ENCODE measurements around the gene TWF2. TPM values are rescaled to one million over a fixed set of nuclear protein-coding genes. Genes with fewer than 3 reads are reported as not detected.
A peak's percentile ranks its signal among the peaks of the same experiment; 100 is the strongest.

The TWF2 gene
- polyA plus RNA-seq, 3 donors = 141 to 199 (median 176) TPM

DNA sequence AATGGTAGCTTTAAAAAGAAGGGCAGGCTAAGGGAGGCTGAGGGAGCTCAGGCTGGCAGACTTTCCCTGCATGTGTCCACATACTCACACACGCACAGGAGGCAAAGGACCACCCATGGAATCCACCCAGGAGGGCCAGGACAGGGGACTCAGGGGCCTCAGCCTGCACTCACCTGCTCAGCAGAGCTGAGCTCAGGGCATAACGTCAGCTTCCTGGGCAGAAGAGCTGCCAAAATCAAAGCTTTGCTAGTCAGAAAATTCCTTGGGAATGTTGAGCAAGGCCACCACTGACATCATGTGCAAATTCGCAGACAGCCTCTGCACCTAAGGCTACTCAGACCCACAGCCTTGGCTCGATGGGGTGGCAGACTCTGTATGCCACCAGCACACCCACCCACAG is 57.4 kb downstream of the TWF2 start:
- no peak overlapping the region for H3K27ac Mint-ChIP-seq
- intact Hi-C loops (cut with micrococcal nuclease) = no loop called here
- no peak overlapping the region for H3K4me2 ChIP-seq (replicated peaks; ENCODE audit: extremely low read depth, low read length, poor library complexity, severe bottlenecking)
- H3K9ac ChIP-seq (ENCODE audit: insufficient read depth, low read length, poor library complexity, severe bottlenecking) = no peak overlapping the region
- H3K4me1 Mint-ChIP-seq = peaks cover 37% of the 10 kb centered on the region
- H3K27me3 Mint-ChIP-seq (ENCODE audit: low read depth in 3 of 3) = peaks cover 1 to 4% (median 2%) of the 10 kb centered on the region in 3 donors
- H3K9me3 Mint-ChIP-seq = peaks cover 0 to 5% (median 0%) of the 10 kb centered on the region in 7 donors
- no peak overlapping the region for H3K4me3 ChIP-seq (replicated peaks in 1 of 3; ENCODE audit: low read depth in 2 of 3, low read length in 3 of 3)
- no peaks in the 10 kb centered on the region for H4K20me1 ChIP-seq (ENCODE audit: insufficient read depth, low read length)
- peaks cover 24 to 26% of the 10 kb centered on the region in 2 donors for H3K4me1 ChIP-seq (ENCODE audit: control insufficient read depth in 1 of 2, insufficient read depth in 2 of 2, low read length in 2 of 2)
- no peaks in the 10 kb centered on the region for H3K27me3 ChIP-seq (ENCODE audit: control insufficient read depth in 2 of 2, insufficient read depth in 2 of 2, low read length in 2 of 2)
- H2AFZ ChIP-seq (ENCODE audit: insufficient read depth, low read depth, low read length, poor library complexity, severe bottlenecking) = no peak overlapping the region
- no peaks in the 10 kb centered on the region for H3K36me3 ChIP-seq (replicated peaks in 1 of 2; ENCODE audit: control insufficient read depth in 1 of 2, insufficient read depth in 2 of 2, low read length in 2 of 2)
- no peak for TF ChIP-seq CTCF (IDR thresholded peaks at IDR 0.05)
- H3K9me3 ChIP-seq (replicated peaks in 1 of 2; ENCODE audit: control insufficient read depth in 1 of 2, insufficient read depth in 1 of 2, low read length in 2 of 2) = no peaks in the 10 kb centered on the region
- H3K4me3 Mint-ChIP-seq = no peak overlapping the region
- peaks cover 0 to 3% of the 10 kb centered on the region in 2 donors for H3K36me3 Mint-ChIP-seq
- peaks cover 6% of the 10 kb centered on the region for H3K79me2 ChIP-seq (ENCODE audit: insufficient read depth, low read length)
- DNase-seq = no peak
- H3K27ac ChIP-seq (ENCODE audit: low read depth in 1 of 2, low read length in 2 of 2) = no peak overlapping the region
- 82% methylated on average over 3 of the region's 4 CpGs for WGBS (ENCODE audit: insufficient coverage)

Small RNA genes within 50 kb of the gene (small RNA-seq; reads per million reads assigned to genes)
- gene MIRLET7G (ENCODE audit: insufficient read length, low read depth) = 500 reads per million, percentile 98 among the genes with 10 or more reads in this experiment

Other genes with a start within 250 kb of the TWF2 start
- gene RPL29, start 243.3 kb downstream of the TWF2 start, polyA plus RNA-seq = 1,000 to 10,000 TPM in 1 of 3 donors, 100 to 1,000 TPM in 2; 753 to 2,360 (median 856) TPM
- 10 to 100 TPM in 1 of 3 donors, 1 to 10 TPM in 2; 2.8 to 36.8 (median 3.9) TPM for gene DUSP7, start 182.6 kb downstream of the TWF2 start, polyA plus RNA-seq
- gene POC1A, start 84.7 kb downstream of the TWF2 start, polyA plus RNA-seq = 1 to 10 TPM; 1.2 to 2.0 (median 1.5) TPM
- 10 to 100 TPM; 20.9 to 84.7 (median 38.7) TPM for gene ALAS1, start 41.0 kb downstream of the TWF2 start, polyA plus RNA-seq
- gene TLR9, start 13.5 kb downstream of the TWF2 start, polyA plus RNA-seq = under 1 TPM in 1 of 3 donors, not detected in 2; 0.91 TPM
- 100 to 1,000 TPM in 2 of 3 donors, 10 to 100 TPM in 1; 92.8 to 144 (median 120) TPM for gene PPM1M, start 6.6 kb upstream of the TWF2 start, polyA plus RNA-seq
- gene WDR82, start 39.5 kb upstream of the TWF2 start, polyA plus RNA-seq = 10 to 100 TPM; 27.3 to 33.4 (median 32.3) TPM
- 10 to 100 TPM in 1 of 3 donors, 1 to 10 TPM in 2; 8.3 to 37.5 (median 8.4) TPM for gene GLYCTK, start 48.7 kb upstream of the TWF2 start, polyA plus RNA-seq
- gene DNAH1, start 77.2 kb upstream of the TWF2 start, polyA plus RNA-seq = 10 to 100 TPM in 1 of 3 donors, under 1 TPM in 2; 0.15 to 47.0 (median 0.25) TPM
- 10 to 100 TPM; 11.2 to 73.9 (median 12.9) TPM for gene BAP1, start 170.8 kb upstream of the TWF2 start, polyA plus RNA-seq
- gene PHF7, start 171.5 kb upstream of the TWF2 start, polyA plus RNA-seq = 10 to 100 TPM in 1 of 3 donors, 1 to 10 TPM in 2; 3.3 to 11.4 (median 6.2) TPM
- under 1 TPM in 1 of 3 donors, not detected in 2; 0.03 TPM for gene SEMA3G, start 205.9 kb upstream of the TWF2 start, polyA plus RNA-seq
- not detected for gene TNNC1, start 214.9 kb upstream of the TWF2 start, polyA plus RNA-seq
- gene NISCH, start 216.4 kb upstream of the TWF2 start, polyA plus RNA-seq = 100 to 1,000 TPM in 1 of 3 donors, 10 to 100 TPM in 1, 1 to 10 TPM in 1; 9.7 to 106 (median 13.1) TPM

All from CD14-positive monocyte (primary cell).